WTC11 (cell line): ENCODE data around the gene MEAK7. TPM values are rescaled to one million over a fixed set of nuclear protein-coding genes. Genes with fewer than 3 reads are reported as not detected.

Experiments
- ATAC-seq: fragments of 200-7000 bp; cut with Tn5 transposase; 2 replicates; pipeline ENCODE4 v1.10.0; 2021; ENCODE audit warnings: mild to moderate bottlenecking, moderate library complexity
- CTCF ChIA-PET: fragments of 300-600 bp; sonication (Branson Sonifier 250); formaldehyde crosslinking; loops from one replicate; lab custom pipeline; 2021; ENCODE audit warnings: antibody characterized with exemption; lab: Charles Lee
- POLR2A ChIA-PET: fragments of 350-600 bp; sonication (Branson Sonifier 250); formaldehyde crosslinking; loops from one replicate; lab custom pipeline; 2021; ENCODE audit warnings: antibody characterized with exemption; lab: Charles Lee
- DNase-seq: peaks from one replicate; pipeline ENCODE4 v3.0.0; 2021; ENCODE audit warnings: low spot score
- H3K27ac Mint-ChIP-seq: 2 replicates; pipeline ENCODE4 v1.8.0; 2021; ENCODE audit warnings: mixed read lengths
- H3K27me3 Mint-ChIP-seq: 2 replicates; pipeline ENCODE4 v1.8.0; 2021; ENCODE audit warnings: low read depth, mild to moderate bottlenecking, moderate library complexity, mixed read lengths
- H3K36me3 Mint-ChIP-seq: 2 replicates; pipeline ENCODE4 v1.8.0; 2021; ENCODE audit warnings: mixed read lengths
- H3K4me1 Mint-ChIP-seq: 2 replicates; pipeline ENCODE4 v1.8.0; 2022; ENCODE audit warnings: mixed read lengths
- H3K4me3 Mint-ChIP-seq: 2 replicates; pipeline ENCODE4 v1.8.0; 2021; ENCODE audit warnings: mild to moderate bottlenecking, moderate library complexity, mixed read lengths
- H3K9me3 Mint-ChIP-seq: 2 replicates; pipeline ENCODE4 v1.8.0; 2021; ENCODE audit warnings: mixed read lengths
- ATF1 ChIP-seq: sonication (generic); formaldehyde crosslinking; IDR thresholded peaks from 2 replicates; pipeline ENCODE4 v1.8.1; 2023; ENCODE audit warnings: mild to moderate bottlenecking, moderate library complexity, missing genetic modification reagents
- FOXK1 ChIP-seq: sonication (generic); formaldehyde crosslinking; IDR thresholded peaks from 2 replicates; pipeline ENCODE4 v1.8.0; 2022; ENCODE audit warnings: mild to moderate bottlenecking, moderate library complexity, missing genetic modification reagents
- JUN ChIP-seq: sonication (generic); formaldehyde crosslinking; IDR thresholded peaks from 2 replicates; pipeline ENCODE4 v1.8.0; 2023; ENCODE audit warnings: mild to moderate bottlenecking, missing genetic modification reagents
- MLX ChIP-seq: sonication (generic); formaldehyde crosslinking; IDR thresholded peaks from 2 replicates; pipeline ENCODE4 v1.8.1; 2023; ENCODE audit warnings: mild to moderate bottlenecking, missing genetic modification reagents, moderate library complexity
- NR3C1 ChIP-seq: sonication (generic); formaldehyde crosslinking; conservative IDR thresholded peaks from 2 replicates; pipeline ENCODE4 v1.8.1; 2023; ENCODE audit warnings: low read depth, mild to moderate bottlenecking, missing genetic modification reagents
- RORB ChIP-seq: fragments of 250-450 bp; sonication (Bioruptor Pico); IDR thresholded peaks from 2 replicates; pipeline ENCODE4 v1.9.0; 2021; ENCODE audit warnings: mild to moderate bottlenecking
- USF1 ChIP-seq: sonication (generic); formaldehyde crosslinking; IDR thresholded peaks from 2 replicates; pipeline ENCODE4 v1.8.0; 2022; ENCODE audit warnings: mild to moderate bottlenecking, missing genetic modification reagents
- USF2 ChIP-seq: sonication (generic); formaldehyde crosslinking; IDR thresholded peaks from 2 replicates; pipeline ENCODE4 v1.8.1; 2023; ENCODE audit warnings: mild to moderate bottlenecking, missing genetic modification reagents, moderate library complexity
- ZNF121 ChIP-seq: sonication (generic); formaldehyde crosslinking; IDR thresholded peaks from 2 replicates; pipeline ENCODE4 v1.8.0; 2023; ENCODE audit warnings: missing genetic modification reagents
- ZNF425 ChIP-seq: fragments of 250-450 bp; sonication (Bioruptor Pico); conservative IDR thresholded peaks from 2 replicates; pipeline ENCODE4 v1.9.0; 2021; ENCODE audit warnings: mild to moderate bottlenecking
- ZNF671 ChIP-seq: fragments of 250-450 bp; sonication (Bioruptor Pico); IDR thresholded peaks from 2 replicates; pipeline ENCODE4 v1.8.0; 2021; ENCODE audit warnings: mild to moderate bottlenecking
- total RNA-seq: library from RNA; stranded (reverse); gene quantifications from 3 replicates; pipeline ENCODE4 v1.2.3, GENCODE V29; 2021
- TF ChIP-seq, protein P1 (sequence below): sonication (generic); formaldehyde crosslinking; IDR thresholded peaks from 2 replicates; pipeline ENCODE4 v1.8.0; 2022; ENCODE audit warnings: missing genetic modification reagents
- TF ChIP-seq, protein P2 (sequence below): fragments of 250-450 bp; sonication (Bioruptor Pico); IDR thresholded peaks from 2 replicates; pipeline ENCODE4 v1.8.0; 2021; ENCODE audit warnings: mild to moderate bottlenecking
- TF ChIP-seq, protein P3 (sequence below): sonication (generic); formaldehyde crosslinking; IDR thresholded peaks from 2 replicates; pipeline ENCODE4 v1.8.1; 2023; ENCODE audit warnings: mild to moderate bottlenecking, moderate library complexity, missing genetic modification reagents
- TF ChIP-seq, protein P4 (sequence below): sonication (generic); formaldehyde crosslinking; IDR thresholded peaks from 2 replicates; pipeline ENCODE4 v1.8.1; 2022; ENCODE audit warnings: low read depth, missing genetic modification reagents, borderline replicate concordance
- TF ChIP-seq, protein P5 (sequence below): sonication (generic); formaldehyde crosslinking; IDR thresholded peaks from 2 replicates; pipeline ENCODE4 v1.8.1; 2023; ENCODE audit warnings: mild to moderate bottlenecking, missing genetic modification reagents

The MEAK7 gene
- total RNA-seq, 1 experiment from 2014 or later, result 14.4 TPM

DNA sequence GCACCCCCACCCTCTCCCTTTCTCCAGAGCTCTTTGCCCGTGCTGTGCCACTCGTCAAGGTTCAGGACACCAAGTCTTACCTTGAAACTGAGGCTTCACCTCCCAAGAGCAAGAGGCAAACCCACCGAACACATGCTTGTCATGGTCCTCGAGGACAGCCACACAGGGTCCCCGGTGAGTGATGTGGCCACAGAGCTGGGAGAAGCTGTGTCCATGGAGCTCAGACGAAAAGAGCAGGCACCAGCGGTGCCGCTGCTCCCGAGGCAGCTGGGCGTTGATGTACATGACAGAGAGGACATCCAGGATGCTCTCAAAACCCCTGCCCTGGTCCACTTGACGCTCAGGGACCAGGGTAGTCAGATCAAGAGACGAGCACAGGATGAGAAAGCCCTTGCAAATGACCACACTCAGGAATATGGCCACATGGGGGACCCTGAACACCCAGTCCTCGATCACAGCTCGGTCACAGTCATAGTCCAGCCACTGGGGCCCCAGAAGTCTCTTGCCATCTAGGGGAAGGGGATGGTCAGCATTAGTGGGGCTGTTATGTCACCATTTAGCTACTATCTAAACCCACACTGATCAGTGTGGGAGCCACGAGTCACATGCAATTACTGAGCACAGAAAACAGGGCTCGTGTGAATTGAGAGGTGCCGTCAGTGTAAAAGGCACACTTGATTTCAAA, 17.8 kb downstream of the MEAK7 start:
- no peak for DNase-seq
- TF ChIP-seq, protein P1, sequence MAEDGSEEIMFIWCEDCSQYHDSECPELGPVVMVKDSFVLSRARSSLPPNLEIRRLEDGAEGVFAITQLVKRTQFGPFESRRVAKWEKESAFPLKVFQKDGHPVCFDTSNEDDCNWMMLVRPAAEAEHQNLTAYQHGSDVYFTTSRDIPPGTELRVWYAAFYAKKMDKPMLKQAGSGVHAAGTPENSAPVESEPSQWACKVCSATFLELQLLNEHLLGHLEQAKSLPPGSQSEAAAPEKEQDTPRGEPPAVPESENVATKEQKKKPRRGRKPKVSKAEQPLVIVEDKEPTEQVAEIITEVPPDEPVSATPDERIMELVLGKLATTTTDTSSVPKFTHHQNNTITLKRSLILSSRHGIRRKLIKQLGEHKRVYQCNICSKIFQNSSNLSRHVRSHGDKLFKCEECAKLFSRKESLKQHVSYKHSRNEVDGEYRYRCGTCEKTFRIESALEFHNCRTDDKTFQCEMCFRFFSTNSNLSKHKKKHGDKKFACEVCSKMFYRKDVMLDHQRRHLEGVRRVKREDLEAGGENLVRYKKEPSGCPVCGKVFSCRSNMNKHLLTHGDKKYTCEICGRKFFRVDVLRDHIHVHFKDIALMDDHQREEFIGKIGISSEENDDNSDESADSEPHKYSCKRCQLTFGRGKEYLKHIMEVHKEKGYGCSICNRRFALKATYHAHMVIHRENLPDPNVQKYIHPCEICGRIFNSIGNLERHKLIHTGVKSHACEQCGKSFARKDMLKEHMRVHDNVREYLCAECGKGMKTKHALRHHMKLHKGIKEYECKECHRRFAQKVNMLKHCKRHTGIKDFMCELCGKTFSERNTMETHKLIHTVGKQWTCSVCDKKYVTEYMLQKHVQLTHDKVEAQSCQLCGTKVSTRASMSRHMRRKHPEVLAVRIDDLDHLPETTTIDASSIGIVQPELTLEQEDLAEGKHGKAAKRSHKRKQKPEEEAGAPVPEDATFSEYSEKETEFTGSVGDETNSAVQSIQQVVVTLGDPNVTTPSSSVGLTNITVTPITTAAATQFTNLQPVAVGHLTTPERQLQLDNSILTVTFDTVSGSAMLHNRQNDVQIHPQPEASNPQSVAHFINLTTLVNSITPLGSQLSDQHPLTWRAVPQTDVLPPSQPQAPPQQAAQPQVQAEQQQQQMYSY (CRISPR knock-in tag), result no peak
- TF ChIP-seq ZNF671 (CRISPR knock-in tag) (no peak), FOXK1 (CRISPR knock-in tag) (no peak), NR3C1 (CRISPR knock-in tag) (no peak), USF2 (CRISPR knock-in tag) (no peak), ZNF121 (CRISPR knock-in tag) (no peak), RORB (no peak), MLX (no peak), JUN (no peak)
- TF ChIP-seq, protein P2, sequence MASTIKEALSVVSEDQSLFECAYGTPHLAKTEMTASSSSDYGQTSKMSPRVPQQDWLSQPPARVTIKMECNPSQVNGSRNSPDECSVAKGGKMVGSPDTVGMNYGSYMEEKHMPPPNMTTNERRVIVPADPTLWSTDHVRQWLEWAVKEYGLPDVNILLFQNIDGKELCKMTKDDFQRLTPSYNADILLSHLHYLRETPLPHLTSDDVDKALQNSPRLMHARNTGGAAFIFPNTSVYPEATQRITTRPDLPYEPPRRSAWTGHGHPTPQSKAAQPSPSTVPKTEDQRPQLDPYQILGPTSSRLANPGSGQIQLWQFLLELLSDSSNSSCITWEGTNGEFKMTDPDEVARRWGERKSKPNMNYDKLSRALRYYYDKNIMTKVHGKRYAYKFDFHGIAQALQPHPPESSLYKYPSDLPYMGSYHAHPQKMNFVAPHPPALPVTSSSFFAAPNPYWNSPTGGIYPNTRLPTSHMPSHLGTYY (CRISPR knock-in tag), result no peak
- TF ChIP-seq, protein P3, sequence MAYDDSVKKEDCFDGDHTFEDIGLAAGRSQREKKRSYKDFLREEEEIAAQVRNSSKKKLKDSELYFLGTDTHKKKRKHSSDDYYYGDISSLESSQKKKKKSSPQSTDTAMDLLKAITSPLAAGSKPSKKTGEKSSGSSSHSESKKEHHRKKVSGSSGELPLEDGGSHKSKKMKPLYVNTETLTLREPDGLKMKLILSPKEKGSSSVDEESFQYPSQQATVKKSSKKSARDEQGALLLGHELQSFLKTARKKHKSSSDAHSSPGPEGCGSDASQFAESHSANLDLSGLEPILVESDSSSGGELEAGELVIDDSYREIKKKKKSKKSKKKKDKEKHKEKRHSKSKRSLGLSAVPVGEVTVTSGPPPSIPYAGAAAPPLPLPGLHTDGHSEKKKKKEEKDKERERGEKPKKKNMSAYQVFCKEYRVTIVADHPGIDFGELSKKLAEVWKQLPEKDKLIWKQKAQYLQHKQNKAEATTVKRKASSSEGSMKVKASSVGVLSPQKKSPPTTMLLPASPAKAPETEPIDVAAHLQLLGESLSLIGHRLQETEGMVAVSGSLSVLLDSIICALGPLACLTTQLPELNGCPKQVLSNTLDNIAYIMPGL (CRISPR knock-in tag), result no peak
- TF ChIP-seq, protein P4, sequence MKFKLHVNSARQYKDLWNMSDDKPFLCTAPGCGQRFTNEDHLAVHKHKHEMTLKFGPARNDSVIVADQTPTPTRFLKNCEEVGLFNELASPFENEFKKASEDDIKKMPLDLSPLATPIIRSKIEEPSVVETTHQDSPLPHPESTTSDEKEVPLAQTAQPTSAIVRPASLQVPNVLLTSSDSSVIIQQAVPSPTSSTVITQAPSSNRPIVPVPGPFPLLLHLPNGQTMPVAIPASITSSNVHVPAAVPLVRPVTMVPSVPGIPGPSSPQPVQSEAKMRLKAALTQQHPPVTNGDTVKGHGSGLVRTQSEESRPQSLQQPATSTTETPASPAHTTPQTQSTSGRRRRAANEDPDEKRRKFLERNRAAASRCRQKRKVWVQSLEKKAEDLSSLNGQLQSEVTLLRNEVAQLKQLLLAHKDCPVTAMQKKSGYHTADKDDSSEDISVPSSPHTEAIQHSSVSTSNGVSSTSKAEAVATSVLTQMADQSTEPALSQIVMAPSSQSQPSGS (CRISPR knock-in tag), result no peak
- TF ChIP-seq, all 79 proteins: peak for 0
- Mint-ChIP-seq H3K27ac (no peak overlapping the region), H3K27me3 (no peaks in the 10 kb centered on the region), H3K4me1 (no peaks in the 10 kb centered on the region), H3K36me3 (peaks cover 23% of the 10 kb centered on the region), H3K4me3 (no peak overlapping the region), H3K9me3 (no peaks in the 10 kb centered on the region)
- ATAC-seq, result no peak
- POLR2A ChIA-PET, result no interaction called here
- CTCF ChIA-PET, result interaction anchor here (1.5 to 2.3 kb wide), 2 partner anchors 173 to 300 kb away, joined by 3 to 6 read pairs; partner anchors contain the start of gene TAF1C

DNA sequence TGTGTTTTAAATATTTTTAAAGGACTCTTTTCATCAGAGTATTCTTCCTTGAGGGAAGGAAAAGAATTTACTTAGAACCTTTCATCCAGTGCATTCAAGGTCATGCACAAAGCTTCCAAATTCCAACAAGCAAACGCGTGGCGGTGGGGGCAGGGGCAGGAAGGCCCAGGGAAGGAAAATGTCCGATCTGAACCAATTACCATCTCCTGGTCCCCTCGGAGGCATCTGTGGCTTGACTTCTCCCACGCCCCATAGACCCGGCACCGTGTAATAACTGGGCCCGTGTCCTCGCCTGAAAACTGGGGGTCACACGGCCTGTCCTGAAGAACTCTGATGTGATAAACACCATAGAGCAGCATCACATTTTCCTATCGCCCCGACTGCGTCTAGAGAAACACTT, 18.3 kb downstream of the MEAK7 start:
- TF ChIP-seq ATF1 (CRISPR knock-in tag), result no peak
- no peak for TF ChIP-seq ZNF425
- TF ChIP-seq, protein P5, sequence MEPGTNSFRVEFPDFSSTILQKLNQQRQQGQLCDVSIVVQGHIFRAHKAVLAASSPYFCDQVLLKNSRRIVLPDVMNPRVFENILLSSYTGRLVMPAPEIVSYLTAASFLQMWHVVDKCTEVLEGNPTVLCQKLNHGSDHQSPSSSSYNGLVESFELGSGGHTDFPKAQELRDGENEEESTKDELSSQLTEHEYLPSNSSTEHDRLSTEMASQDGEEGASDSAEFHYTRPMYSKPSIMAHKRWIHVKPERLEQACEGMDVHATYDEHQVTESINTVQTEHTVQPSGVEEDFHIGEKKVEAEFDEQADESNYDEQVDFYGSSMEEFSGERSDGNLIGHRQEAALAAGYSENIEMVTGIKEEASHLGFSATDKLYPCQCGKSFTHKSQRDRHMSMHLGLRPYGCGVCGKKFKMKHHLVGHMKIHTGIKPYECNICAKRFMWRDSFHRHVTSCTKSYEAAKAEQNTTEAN (CRISPR knock-in tag), result no peak
- no peak for TF ChIP-seq USF1 (CRISPR knock-in tag)
- CTCF ChIA-PET, result no interaction called here
- H3K27me3 Mint-ChIP-seq, result no peaks in the 10 kb centered on the region
- ATAC-seq, result no peak
- H3K9me3 Mint-ChIP-seq, result no peaks in the 10 kb centered on the region
- DNase-seq, result no peak
- peaks cover 20% of the 10 kb centered on the region for H3K36me3 Mint-ChIP-seq
- no peaks in the 10 kb centered on the region for H3K4me1 Mint-ChIP-seq
- H3K27ac Mint-ChIP-seq, result no peak overlapping the region
- POLR2A ChIA-PET, result no interaction called here
- H3K4me3 Mint-ChIP-seq, result no peak overlapping the region
